Suprapubic skin (tissue), 3 donors: ENCODE measurements around the gene CD6.

Source experiments
- EP300 ChIP-seq: sonication (generic); formaldehyde crosslinking; IDR thresholded peaks from one replicate; pipeline ENCODE4 v1.6.1; 2017; ENCODE audit warnings: antibody characterized with exemption
- POLR2A ChIP-seq, 2 donors: fragments of 450-650 bp; IDR thresholded peaks; one replicate each; pipeline ENCODE4 v1.6.1; 2017; ENCODE audit warnings: antibody characterized with exemption in 2 of 2, mild to moderate bottlenecking in 2 of 2, moderate library complexity in 2 of 2
- TF ChIP-seq, protein P1 (sequence below), 2 donors: fragments of 200-600 bp in 1 of 2; fragments of 450-650 bp in 1 of 2; sonication (generic) in 1 of 2; IDR thresholded peaks; one replicate each; pipeline ENCODE4 v1.5.1; 2016 to 2019; ENCODE audit warnings: antibody characterized with exemption in 2 of 2, mild to moderate bottlenecking in 1 of 2, moderate library complexity in 1 of 2

DNA sequence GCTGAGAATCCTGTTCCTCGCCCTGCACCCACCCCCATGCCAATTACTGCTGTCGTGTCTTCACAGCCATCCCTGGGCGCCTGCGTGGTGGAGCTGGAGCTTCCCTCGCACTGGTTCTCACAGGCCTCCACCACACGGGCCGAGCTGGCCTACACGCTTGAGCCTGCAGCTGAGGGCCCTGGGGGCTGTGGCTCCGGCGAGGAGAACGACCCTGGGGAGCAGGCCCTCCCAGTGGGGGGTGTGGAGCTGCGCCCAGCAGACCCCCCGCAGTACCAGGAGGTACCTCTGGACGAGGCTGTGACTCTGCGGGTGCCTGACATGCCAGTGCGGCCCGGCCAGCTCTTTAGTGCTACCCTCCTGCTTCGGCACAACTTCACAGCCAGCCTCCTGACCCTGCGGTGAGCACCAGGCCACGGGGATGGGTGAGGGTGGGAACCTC, 42.9 kb upstream of the CD6 start:
- TF ChIP-seq, protein P1, sequence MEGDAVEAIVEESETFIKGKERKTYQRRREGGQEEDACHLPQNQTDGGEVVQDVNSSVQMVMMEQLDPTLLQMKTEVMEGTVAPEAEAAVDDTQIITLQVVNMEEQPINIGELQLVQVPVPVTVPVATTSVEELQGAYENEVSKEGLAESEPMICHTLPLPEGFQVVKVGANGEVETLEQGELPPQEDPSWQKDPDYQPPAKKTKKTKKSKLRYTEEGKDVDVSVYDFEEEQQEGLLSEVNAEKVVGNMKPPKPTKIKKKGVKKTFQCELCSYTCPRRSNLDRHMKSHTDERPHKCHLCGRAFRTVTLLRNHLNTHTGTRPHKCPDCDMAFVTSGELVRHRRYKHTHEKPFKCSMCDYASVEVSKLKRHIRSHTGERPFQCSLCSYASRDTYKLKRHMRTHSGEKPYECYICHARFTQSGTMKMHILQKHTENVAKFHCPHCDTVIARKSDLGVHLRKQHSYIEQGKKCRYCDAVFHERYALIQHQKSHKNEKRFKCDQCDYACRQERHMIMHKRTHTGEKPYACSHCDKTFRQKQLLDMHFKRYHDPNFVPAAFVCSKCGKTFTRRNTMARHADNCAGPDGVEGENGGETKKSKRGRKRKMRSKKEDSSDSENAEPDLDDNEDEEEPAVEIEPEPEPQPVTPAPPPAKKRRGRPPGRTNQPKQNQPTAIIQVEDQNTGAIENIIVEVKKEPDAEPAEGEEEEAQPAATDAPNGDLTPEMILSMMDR (IDR thresholded peaks at IDR 0.05), result no peak
- TF ChIP-seq EP300 (no peak), POLR2A (IDR thresholded peaks at IDR 0.05) (no peak)
